GM19240 (cell line): ENCODE data around the gene DNAH5.
"Not testable (repeated sequence)": the region's sequence is repeated elsewhere in the genome, so short reads cannot be mapped to it uniquely, and the experiment has no call there.

Experiments used
- DNase-seq: peaks from one replicate; pipeline ENCODE4 v3.0.0; 2011; ENCODE audit warnings: low spot score; ENCODE audit not compliant: insufficient read length

Gene DNAH5

DNA sequence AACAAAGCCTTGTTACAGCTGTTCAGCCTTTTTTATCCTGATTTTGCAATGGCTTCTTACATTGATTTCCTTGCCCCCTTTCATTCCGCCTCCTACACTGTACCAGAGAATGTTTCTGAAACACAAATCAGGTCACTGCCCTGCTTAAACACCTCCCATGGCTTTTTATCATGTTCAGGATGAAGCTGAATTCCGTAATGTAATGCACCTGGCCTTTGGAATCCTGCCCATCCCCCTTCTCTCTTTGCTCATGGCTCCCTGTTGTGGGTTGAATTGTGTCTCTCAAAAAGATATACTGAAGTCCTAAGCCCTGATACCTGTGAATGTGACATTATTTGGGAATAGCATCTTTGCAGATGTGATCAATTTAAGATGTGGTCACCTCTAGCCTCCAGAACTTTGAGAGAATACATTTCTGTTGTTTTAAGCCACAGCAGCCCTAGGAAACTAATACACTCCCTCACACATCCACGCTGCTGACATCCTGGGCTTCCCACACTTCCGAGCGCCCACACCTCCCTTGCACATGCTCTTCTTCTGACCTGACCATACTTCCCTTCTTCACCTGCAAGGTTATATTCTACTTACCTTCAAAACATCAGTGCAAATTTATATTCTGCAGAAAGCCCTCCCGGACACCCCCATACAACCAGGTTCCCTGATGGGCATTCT, 101.2 kb downstream of the DNAH5 start:
- no peak for DNase-seq

DNA sequence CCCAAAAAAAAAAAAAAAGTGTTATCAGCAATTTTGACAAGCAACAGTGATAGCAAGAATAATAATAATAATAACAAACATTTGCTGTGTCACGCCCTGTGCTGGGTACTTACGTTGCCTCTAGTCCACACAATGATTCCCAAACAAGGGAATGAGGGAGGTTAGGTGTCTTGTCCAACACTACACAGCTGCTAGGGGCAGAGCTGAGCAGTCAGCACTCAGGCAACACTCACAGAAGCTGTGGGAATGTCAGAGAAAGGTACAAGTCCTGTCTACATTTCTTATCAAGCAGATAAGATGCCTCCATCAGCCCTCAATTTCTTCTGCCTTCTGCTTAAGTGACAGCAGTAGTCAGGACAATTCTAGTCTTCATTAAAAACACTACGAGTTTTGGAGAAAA, 111.0 kb downstream of the DNAH5 start:
- no peak for DNase-seq

GRCh38 chr5:13831351-13831750, 113.1 kb downstream of the DNAH5 start:
- DNase-seq = no peak

DNA sequence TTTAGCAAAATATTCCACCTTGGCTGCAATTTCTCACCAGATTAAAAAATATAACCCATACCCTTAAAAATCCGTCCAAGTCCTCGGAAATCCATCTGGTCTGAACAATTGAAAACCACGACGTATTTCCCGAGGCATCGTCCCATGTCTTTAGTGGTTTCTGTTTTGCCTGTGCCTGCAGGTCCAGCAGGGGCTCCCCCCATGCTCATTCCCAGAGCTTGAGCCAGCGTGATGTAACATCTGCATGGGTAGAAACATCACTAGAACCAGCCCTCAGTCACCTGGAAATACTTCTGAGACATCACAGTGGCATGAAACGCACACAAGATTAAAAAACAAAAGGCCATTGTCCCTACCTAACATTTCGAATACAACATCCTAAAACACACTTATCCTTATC, 114.0 kb downstream of the DNAH5 start:
- DNase-seq = no peak

GRCh38 chr5:13821366-13821765, 123.1 kb downstream of the DNAH5 start:
- no peak for DNase-seq

DNA sequence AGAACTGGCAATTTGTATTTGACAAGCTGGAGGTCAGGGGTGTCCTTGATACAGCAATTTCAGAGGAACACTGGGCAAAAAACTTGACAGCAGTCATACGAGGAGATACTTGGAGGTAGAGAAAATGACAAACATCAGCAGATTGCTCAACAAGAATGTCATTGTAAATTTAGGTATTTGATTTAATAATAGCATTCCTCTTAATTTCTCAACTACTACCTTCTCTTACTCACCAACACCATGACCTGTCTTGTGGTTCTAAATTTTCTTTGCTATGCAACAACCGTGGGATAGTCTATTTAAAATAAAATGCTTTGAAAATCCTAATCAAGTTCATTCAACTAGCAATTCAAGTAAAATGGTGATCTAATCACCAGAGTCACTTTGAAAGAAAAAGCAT, 128.4 kb downstream of the DNAH5 start:
- no peak for DNase-seq

DNA sequence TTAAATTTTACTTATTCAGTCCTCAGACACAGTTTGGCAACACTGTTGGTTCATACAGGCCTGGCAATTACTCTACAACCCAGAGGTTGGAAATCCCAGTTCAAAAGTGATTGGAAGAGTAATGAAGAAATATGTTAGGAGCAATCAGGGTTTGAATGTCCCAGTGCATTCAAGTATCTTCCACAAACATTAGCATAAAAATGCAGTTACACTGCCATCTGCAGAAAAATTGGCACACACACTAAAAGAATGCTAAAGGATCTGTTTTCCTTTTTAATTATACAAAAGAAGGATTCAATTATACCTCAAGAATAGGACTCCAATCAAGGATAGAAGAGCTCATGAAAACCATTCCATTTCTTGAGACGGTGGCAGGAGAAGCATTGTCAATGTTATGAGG, 130.2 kb downstream of the DNAH5 start:
- no peak for DNase-seq

DNA sequence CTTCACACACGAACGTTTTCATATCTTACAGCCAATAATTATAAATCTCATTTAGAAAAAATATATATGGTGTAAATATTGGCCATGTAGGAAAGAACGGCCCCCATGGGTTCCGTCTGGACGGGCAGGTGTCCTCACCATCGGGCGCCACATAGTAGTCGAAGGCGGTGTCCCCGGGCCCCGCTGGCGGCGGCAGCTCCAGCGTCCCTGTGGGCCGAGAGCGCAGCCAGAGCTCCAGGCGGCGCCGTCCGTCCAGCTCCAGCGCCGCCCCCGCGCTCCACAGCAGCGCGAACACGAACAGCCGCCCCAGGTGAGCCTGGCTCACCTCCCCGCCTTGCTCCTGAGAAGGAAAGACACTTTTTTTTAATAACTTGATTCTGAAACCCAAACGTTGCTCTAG, 134.6 kb downstream of the DNAH5 start:
- no peak for DNase-seq

DNA sequence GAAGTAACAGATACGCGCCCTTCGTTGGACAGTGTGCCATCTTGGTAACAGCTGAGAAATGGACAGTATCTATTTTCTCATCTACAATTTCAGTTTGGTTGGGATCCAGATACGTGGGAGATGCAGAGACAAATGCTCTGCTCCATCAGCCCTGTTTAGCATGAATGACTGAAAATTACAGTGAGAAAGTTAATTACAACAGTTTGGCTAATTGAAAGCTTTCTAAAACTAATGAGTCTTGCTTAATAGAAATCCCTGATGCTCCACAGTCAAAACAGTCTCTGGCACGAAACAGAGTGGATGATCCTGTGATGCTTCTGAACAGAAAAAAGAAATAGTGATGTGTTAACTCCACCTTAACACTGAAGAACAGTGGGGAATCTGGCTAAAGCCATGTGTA, 140.2 kb downstream of the DNAH5 start:
- no peak for DNase-seq

DNA sequence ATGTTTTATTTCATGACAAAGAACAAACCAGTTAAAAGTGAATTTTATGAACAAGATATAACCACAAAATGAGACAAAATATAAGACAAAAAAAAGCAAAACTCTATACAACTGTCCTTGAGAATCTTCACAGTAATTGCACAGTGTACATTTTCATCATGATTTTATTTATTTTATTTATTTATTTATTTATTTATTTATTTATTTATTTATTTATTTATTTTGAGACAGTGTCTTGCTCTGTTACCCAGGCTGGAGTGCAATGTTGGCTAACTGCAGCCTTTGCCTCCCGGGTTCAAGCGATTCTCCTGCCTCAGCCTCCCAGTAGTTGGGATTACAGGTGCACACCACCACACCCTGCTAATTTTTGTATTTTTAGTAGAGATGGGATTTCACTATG, 145.9 kb downstream of the DNAH5 start:
- DNase-seq = not testable (repeated sequence)

- no peak for DNase-seq
Measured at GRCh38 chr5:13785781-13786415, 158.6 kb downstream of the DNAH5 start.

- no peak for DNase-seq
Measured at GRCh38 chr5:13783726-13784125, 160.8 kb downstream of the DNAH5 start.

- no peak for DNase-seq
Measured at GRCh38 chr5:13780081-13780480, 164.4 kb downstream of the DNAH5 start.

DNA sequence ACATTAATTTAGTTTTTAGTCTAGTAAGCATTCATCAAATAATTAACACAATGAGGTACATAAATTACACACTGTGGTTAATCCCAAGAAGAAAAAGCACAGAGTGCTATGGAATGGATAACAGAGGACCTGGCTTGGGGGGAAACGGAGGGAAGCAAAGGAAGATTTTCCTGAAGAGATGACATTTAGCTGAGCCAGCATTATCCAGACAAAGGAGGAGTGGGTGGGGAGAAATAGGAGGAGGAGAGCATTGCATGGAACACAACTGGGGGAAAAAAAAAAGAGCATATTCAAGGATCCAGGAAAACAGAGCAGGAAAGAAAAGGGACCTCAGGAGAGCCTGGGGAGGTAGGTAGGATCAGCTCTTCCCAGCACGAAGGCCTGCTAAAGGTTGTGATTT, 170.8 kb downstream of the DNAH5 start:
- DNase-seq = no peak

DNA sequence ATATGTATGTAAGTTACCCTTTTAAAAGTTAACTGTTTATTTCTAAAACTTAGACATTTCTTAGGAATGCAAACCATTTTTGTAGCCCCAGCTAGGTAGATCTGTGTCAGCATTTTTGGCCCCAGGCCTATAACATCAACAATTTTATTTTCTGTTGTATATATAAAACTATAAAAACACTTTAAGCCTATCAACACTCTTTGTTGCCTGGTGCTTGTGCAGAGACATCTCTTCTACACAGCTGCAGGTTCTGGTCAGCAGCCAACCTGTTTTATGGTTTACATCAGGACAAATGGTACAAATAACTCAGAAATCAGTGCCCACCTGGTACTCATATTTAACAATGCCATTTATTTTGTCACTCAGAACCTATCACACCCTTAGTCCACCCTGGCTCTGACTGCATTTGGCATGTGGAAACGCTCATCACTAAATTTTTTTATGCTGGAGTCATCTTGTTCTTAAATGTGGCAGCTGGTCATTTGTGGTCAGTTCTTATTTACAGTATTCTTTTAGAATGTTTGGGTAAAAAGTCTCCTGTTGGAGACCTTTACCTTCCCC, 173.4 kb downstream of the DNAH5 start:
- no peak for DNase-seq

DNA sequence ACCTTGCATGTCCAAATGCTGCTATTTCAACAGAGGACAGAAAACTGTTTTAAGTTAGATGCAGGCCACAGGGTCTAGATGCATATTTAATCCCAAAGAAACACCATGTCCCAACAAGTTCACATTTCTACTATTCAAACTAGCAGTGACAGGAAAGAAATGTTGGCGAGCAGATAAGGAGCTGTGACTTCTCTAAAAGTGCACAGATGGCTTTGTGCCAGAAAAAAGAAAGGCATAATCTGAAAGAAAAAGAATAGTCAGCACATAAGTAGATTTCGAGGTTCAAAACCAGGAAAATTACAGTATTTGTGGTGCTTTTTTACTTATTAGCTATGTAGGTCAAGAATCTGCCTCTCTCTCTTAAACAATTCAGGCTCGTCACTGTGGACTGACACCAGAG, 178.3 kb downstream of the DNAH5 start:
- no peak for DNase-seq

GRCh38 chr5:13763719-13764118, 180.8 kb downstream of the DNAH5 start:
- DNase-seq = no peak

- no peak for DNase-seq
Measured at GRCh38 chr5:13749766-13750165, 194.7 kb downstream of the DNAH5 start.

GRCh38 chr5:13746026-13746425, 198.5 kb downstream of the DNAH5 start:
- no peak for DNase-seq

DNA sequence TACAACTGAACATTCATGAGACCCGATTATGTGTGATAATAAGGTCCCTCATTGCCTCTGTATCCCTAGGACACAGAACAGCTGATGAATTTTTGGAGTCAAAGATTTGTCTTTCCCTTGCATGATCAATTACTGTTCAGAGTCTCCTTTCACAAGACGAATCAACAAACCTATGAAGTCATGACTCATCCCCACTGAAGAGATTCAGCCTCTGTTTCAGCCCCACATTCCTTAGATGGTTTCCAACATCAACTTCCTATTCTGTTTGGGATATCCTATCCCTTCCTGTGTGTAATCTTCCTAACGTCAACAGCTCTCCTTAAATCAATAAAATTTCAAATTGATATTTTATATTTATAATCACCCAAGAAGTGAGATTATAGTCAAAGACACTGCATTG, 199.0 kb downstream of the DNAH5 start:
- DNase-seq = no peak

GRCh38 chr5:13740471-13740870, 204.0 kb downstream of the DNAH5 start:
- DNase-seq = no peak

DNA sequence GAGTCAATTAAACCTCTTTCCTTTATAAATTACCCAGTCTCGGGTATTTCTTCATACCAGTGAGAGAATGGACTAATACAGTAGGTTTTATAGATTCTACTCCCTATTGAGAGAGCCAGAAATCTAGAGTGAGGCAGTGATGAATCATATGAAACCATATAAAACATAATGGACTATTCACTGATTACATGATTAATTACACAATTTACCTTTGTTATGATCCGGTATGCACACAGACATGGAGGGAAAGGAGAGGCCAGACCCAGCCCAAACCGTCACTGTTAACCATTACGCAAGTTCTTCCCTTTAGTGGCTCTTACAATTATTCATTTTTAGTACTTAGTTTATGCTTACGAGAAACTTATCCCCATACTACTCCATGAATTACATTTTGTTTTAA, 205.0 kb downstream of the DNAH5 start:
- no peak for DNase-seq

DNA sequence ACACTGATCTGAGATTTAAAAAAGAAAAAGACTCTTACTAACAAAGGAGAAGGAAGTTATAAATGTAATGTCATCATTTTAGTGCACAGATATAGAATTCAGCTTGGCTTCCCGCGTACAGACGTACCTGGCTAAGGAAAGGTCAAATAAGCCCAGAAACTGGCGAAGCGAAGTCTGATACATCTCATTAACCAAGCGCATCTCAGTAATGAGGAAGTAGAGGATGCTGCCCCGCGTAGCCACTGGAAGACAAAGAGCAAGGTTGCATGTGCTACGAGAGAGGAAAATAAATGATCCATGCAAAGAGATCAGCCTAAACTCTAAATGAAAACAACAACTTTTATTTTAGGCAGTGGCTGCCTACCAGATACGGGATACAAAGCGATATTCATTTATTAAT, 208.8 kb downstream of the DNAH5 start:
- DNase-seq = no peak
